Measurements from ENCODE around the gene MPPED1.

The MPPED1 gene

DNA sequence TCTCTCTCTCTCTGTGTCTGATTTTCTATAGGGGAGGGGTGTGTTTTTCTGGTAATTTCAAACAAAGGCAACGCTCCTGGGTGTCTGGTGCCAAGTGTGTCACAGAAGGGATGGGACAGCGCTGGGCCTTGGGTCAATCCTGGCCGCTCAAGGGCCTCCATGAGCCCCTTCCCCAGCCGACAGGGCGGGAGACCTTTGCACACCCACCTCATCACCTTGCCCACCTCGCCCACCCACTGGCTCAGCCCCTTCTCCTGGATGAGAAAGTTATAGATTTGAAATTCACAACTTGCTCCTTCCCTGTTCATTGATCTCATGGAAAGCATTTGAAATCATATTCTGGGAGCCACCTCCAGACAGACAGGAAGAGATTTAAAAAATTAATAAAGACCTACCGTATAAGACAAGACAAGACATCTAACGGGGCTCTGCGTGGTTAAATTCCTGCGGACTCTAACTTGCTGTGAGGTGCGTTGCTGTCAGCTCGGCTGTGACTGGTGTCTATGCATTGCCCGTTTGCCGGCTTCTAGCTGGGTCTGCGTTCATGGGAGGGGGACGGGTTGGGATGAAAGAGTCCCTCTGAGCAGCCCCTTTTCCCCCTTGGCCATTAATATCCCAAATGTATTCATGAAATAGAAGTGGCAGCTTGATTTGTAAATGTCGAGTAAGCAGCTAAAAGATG lies 27.0 kb downstream of the MPPED1 start:
- in situ Hi-C loops (cut with HindIII; ENCODE audit: low pct_ligation_motif_present, low pct_unique_long_range_greater_than_20kb, low sequenced_read_pairs), result no loop called here
- no peak for DNase-seq

DNA sequence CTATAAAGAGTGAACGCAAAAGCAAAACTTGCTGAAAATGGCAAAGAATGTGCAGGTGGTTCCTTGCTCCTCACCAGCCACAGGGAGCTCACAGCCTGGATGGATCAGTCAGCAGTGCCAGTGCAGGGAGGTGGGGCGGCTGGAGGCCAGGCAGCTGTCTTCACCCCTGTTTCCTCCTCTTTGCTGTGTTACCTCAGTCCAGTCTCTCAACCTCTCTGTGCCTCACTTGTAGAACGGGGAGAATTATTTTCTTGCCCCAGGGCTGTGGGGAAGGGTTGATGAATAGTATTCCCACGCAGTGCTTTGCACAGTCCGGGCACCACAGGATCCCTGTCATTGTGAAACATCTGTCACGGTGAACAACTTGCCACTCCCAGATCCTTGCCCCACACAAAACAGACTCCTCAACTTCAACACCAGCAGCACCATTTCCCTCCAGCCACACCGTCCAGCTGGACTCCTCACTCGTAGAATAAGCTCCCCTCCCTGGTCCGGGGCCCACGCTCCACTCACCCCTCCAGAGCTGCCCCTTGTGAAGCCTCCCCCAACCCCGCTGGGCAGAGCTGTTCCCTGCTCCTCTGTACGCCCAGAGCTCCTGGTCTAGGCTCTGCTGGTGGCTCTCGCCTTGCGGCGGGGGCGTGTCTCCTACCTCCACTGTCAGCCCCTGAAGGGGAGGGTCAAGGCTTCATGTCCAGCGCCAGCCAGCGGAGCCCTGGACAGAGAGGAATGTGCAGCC lies 27.7 kb downstream of the MPPED1 start:
- in situ Hi-C loops (cut with HindIII; ENCODE audit: low pct_ligation_motif_present, low pct_unique_long_range_greater_than_20kb, low sequenced_read_pairs), result no loop called here
- DNase-seq, result no peak

DNA sequence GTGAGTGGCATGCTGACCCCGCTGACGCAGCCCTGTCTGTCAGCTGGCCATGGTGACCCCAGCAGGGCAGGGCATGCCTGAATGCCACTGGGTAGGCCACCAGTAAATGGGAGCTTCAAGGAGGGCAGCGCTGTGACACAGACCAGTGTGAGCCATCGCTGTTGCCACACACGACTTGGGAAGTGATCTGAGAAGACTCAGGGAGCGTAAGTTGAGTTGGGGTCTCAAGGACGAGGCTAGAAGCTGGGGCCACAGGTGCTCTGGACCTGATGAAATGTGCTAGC lies 28.2 kb downstream of the MPPED1 start:
- DNase-seq, result no peak
- in situ Hi-C loops (cut with HindIII; ENCODE audit: low pct_ligation_motif_present, low pct_unique_long_range_greater_than_20kb, low sequenced_read_pairs), result no loop called here

DNA sequence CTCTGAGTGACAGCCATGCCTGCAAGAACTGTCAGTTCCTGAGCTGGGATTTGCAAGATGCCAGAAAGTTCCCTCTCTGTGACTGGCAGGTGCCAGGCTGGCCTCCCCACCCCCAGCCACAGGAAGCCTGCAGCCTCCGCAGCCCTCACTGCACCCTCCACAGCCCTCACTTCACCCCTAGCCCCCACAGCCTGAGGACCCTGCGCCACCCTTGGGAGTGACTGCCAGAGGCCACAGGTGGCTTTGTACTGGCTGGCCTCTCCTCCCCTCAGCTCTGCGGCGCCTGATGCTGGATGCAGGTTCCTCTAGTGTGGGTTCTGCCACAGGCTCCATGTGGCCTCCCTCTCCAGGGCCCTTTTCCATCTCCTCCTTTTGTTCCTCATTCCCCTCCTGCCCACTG lies 28.7 kb downstream of the MPPED1 start:
- in situ Hi-C loops (cut with HindIII; ENCODE audit: low pct_ligation_motif_present, low pct_unique_long_range_greater_than_20kb, low sequenced_read_pairs), result no loop called here
- DNase-seq, result no peak

DNA sequence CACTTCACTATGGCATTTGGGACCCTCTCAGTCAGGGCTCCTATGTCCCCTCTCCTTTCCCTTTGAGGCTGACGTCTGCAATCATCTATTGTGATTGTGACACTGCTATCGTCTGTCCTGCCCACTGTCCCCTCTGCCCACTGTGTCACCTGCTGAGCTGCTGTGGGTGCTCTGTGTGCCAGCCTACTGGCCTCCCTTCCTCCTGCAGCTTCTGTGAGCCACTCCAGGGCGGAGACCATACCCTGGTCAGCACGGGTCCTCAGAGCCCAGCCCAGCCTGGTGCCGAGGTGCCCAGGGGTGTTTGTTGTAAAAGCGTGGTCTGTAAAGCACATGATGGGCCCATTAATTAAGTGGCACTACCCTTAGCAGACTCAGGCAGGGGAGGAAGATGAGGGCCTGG lies 29.4 kb downstream of the MPPED1 start:
- DNase-seq, result no peak
- in situ Hi-C loops (cut with HindIII; ENCODE audit: low pct_ligation_motif_present, low pct_unique_long_range_greater_than_20kb, low sequenced_read_pairs), result no loop called here

DNA sequence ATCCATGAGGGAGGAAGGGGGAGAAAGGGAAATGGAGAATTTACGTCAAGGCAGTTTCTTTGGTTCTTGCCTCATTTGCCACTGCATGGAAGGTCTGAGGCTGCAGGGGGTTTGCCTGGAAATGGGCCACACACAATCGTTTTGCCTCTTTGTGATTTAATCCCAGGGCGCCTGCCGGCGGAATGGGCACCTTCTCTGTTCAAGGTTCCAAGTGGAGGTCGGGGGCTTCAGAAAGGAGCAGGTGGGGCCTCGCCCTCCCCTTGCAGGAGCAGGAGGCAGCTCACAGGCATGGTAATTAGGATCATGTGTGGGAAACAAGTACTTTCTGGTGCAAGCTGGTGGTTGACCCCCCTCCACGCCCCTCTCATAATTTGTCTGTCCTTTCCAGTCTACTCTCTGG lies 29.9 kb downstream of the MPPED1 start:
- DNase-seq, result no peak
- in situ Hi-C loops (cut with HindIII; ENCODE audit: low pct_ligation_motif_present, low pct_unique_long_range_greater_than_20kb, low sequenced_read_pairs), result no loop called here

DNA sequence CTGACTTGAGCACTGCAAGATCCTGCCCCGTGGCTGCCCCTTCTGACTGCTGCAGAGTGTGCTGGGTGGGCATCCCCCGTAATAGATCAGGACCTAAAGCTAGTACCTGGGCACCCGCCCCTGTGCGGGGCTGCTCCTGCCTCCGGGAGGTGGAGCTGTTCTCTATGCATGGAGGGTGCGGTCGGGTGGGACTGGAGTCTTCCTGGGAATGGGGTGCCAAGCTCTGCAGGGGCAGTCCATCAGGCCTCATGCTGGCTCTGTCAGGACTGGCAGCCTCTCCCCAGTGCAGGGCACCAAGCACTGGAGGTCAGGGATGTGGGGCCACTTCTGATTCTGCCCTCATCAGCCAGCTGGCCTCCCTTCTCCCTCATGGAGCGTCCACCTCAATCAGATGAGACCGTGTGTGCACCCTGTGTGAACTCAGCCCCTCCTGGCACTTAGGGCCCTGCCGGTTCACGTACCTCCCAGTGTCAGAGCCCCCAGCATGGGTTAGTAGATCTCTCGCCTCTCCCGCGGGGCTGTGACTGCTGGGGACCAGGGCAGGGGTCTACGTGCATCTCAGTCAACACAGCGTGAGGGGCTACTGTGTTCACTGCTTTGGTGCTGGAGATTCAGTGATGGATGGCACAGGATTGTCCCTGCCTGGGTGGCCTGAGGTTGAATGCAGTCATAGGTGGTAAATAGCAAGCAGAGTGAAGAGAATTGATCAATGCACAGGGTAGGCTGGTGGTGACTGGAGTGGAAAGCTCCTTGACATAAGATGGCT lies 30.8 kb downstream of the MPPED1 start:
- no peak for DNase-seq
- in situ Hi-C loops (cut with HindIII; ENCODE audit: low pct_ligation_motif_present, low pct_unique_long_range_greater_than_20kb, low sequenced_read_pairs), result no loop called here

DNA sequence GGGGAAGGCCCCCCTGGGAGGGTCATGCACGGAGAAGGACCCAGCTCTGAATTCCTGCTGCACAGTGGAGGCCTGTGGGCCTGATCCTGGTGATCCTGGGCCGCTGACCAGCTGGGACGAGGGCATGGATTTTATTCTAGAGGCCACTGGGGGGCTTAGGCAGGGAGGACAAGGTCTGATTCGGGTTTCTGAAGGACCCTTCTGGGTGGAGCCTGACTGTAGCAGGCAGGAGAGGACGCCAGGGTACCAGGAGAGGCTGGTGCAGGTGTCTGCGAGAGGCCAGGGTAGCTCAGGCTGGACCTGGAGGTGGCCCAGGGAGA lies 31.3 kb downstream of the MPPED1 start:
- DNase-seq, result no peak
- in situ Hi-C loops (cut with HindIII; ENCODE audit: low pct_ligation_motif_present, low pct_unique_long_range_greater_than_20kb, low sequenced_read_pairs), result no loop called here

DNA sequence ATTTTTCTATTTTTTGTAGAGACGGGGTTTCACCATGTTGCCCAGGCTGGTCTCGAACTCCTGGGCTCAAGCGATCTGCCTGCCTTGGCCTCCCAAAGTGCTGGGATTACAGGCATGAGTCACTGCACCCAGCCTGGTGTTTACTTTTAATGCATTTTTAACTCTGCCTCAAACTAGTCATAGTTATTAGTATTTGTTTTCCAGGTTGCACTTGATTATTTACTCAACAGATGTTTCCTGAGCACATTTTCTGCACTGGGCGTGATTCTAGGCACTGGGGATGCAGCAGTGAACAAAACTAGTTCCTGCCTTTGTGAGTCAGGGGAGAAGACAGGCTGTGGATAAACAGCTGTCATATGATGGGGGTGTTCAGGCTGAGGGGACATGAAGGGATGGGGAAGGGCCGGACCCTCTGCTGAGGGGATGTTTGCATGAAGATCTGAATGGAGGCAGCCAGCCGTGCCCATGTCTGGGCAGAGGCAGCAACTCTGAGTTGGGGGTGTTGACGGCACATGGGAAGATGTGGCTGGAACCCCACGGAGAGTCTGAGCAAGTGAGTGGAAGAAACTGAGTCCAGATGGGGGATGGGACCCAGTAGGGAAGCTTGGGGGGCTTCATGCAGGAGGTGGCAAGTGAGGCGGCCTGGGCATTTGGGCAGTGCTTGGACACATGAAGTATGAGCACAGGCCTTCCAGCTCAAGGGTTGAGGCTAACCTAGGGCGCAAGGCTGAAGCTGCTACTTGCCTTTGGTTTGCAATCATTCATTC lies 34.4 kb downstream of the MPPED1 start:
- DNase-seq, result no peak

DNA sequence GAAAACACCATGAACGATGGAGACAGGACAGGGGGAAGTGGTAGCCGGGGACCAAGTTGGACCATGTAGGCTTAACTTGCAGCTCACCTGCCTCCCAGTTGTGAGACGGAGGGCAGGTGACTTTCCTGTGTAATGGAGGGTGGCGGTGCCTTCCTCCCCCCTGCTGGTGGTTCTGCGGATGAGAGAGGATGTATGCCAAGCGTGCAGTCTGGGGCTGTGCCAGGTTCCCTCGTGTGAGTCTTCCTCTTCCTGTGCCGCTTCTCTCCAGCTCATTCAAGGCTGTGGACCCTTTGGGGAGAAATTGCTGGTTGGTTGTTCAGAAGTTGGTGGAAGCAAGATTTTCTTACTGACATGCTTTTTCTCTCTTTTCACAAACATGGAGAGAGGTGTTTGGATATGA lies 35.1 kb downstream of the MPPED1 start:
- DNase-seq, result peak; percentile 7
- in situ Hi-C loops (cut with HindIII; ENCODE audit: low pct_ligation_motif_present, low pct_unique_long_range_greater_than_20kb, low sequenced_read_pairs), result no loop called here

More for the DNA sequence above, 34.4 kb downstream of the MPPED1 start:
- in situ Hi-C loops (cut with HindIII; ENCODE audit: low pct_ligation_motif_present, low pct_unique_long_range_greater_than_20kb, low sequenced_read_pairs), result no loop called here

DNA sequence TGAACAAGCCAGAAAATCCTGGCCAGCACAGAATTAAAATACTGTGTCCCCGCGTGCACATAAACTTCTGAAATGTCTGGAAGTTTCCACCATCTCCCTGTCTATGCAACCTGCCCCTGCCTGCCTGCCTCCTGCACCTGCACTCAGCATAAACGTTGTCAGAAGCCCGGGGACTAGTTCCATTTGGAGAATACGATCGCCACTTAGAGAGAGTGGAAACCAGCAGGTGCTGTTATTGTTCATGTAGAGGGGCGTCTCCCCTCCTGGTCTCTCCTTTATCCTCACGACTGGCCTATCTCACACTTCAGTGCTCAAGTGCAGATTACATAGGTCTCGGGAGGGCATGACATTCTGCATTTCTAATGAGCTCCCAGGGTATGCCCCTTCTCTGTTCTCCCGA lies 35.6 kb downstream of the MPPED1 start:
- in situ Hi-C loops (cut with HindIII; ENCODE audit: low pct_ligation_motif_present, low pct_unique_long_range_greater_than_20kb, low sequenced_read_pairs), result no loop called here
- DNase-seq, result no peak

DNA sequence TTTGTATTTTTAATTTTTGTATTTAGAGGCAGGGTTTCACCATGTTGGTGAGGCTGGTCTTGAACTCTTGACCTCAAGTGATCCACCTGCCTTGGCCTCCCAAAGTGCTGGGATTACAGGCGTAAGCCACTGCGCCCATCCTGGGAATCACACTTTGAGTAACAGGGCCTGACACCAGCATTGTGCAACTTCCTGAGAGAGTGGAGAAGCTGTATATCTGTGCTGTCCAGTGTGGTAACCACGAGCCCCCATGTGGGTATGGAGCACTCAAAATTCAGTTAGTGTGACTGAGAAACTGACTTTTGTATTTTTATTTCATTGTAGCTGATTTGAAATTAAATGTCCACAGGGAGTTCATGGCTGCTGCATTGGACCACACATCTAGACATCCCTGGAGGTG lies 36.2 kb downstream of the MPPED1 start:
- no peak for DNase-seq
- in situ Hi-C loops (cut with HindIII; ENCODE audit: low pct_ligation_motif_present, low pct_unique_long_range_greater_than_20kb, low sequenced_read_pairs), result no loop called here

DNA sequence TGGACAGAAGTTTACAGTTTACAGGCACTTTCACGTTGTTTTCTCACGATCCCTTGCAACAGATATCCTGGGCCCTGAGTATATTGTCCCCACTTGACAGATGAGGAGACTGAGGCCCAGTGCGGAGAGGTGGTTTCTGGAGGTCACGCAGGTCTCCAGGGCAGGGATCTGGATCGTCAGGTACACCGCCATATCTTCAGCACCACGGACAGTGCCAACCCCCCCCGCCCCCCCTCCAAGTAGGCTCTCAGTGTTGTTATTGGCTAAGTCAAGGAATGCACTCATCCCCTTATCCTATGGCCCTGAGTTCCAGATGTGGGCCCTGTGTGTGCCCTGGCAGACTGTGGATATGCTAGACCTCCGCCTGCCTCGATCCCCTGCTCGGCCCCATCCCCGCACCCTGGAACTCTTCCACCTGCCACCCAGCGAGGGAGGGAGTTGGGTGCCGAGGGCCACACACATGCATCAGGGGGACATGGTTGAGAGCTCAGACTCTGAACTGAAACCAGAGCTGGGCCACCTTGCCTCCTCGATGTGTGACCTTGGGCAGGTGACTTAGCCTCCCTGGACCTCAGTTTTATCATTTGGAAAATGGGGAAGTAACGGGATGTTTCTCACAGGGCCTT lies 37.5 kb downstream of the MPPED1 start:
- peak; percentile 4 for DNase-seq
- in situ Hi-C loops (cut with HindIII; ENCODE audit: low pct_ligation_motif_present, low pct_unique_long_range_greater_than_20kb, low sequenced_read_pairs), result no loop called here

DNA sequence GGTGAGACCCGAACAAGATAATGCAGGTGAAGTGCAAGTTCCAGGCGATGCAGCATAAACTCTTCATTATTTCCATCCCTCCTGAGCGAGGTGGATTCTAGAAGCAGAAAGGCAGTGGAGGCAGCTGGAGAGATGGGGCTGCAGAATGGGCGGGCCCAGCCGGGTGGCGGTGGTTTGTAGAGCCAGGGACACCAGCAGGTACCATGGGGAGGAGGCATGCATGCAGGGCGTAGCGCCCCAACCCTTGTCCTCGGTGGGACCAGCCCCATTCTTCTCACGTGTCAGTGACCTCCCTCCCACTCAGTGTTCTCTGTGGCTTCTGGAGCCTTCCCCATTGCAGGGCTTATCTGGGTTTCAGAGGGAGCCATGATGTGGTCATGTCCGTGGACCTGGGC lies 38.0 kb downstream of the MPPED1 start:
- in situ Hi-C loops (cut with HindIII; ENCODE audit: low pct_ligation_motif_present, low pct_unique_long_range_greater_than_20kb, low sequenced_read_pairs), result no loop called here
- DNase-seq, result no peak

DNA sequence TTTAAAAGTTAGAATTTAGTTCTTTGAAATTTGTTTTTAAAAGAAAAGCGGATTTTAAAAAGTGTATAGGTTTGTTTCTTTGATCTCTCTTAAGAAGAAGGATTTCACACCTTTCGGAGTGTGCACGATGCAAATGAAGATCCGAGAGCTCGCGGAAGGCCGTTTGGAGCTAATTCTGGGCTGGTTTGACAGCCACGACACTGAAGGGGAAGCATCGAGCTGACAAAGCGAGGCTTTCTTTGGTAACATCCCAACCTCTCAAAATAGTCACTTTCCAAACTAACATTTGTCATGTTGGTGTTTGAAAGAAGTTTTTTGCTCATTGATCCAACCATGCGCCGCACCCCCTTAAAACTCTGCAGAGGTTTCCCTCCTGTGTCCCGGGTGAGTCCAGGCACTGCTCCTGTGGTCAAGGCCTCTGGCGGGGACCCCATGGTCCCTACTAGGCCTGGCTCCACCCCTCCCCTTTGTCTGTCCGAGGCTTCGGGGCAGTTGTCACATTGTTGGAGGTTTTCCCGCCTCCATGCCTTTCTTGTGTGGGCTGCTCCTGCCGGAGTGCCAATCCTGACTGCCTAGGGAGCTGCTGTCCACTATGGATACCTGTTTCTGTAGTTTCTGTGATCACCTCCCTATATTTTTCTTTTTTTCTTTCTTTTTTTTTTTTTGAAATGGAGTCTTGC lies 39.7 kb downstream of the MPPED1 start:
- in situ Hi-C loops (cut with HindIII; ENCODE audit: low pct_ligation_motif_present, low pct_unique_long_range_greater_than_20kb, low sequenced_read_pairs), result no loop called here
- no peak for DNase-seq

DNA sequence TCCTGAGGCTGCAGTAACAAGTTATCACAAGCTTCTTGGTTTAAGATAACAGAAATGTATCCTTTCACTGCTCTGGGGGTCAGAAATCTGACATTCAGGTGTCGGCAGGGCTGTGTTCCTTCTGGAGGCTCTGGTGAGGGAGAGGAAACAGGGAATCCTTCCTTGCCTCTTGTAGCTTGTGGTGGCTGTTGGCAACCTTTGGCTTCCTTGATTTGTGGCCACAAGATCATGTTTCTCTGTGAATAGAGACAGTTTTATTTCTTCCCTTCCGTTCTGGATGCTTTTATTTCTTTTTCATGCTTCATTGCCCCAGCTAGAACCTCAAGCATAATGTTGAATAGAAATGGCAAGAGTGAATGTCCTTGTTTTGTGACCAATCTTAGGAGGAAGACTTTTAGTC lies 44.0 kb downstream of the MPPED1 start:
- in situ Hi-C loops (cut with HindIII; ENCODE audit: low pct_ligation_motif_present, low pct_unique_long_range_greater_than_20kb, low sequenced_read_pairs), result no loop called here
- no peak for DNase-seq

DNA sequence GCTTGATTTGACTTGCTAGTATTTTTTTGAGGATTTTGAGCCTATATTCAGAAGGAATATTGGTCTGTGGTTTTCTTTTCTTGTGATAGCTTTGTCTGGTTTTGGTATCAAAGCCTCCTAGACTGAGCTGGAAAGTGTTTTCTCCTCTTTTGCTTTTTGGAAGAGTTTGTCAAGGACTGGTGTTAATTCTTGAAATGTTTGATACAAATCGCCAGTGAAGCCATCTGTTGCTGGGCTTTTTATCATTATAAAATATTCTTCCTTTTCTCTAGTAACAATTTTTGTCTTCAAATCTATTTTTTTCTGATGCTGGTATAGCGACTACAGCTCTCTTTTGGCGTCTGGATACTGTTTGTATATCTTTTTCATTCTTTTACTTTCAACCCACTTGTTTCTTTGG lies 45.2 kb downstream of the MPPED1 start:
- in situ Hi-C loops (cut with HindIII; ENCODE audit: low pct_ligation_motif_present, low pct_unique_long_range_greater_than_20kb, low sequenced_read_pairs), result no loop called here
- no peak for DNase-seq

DNA sequence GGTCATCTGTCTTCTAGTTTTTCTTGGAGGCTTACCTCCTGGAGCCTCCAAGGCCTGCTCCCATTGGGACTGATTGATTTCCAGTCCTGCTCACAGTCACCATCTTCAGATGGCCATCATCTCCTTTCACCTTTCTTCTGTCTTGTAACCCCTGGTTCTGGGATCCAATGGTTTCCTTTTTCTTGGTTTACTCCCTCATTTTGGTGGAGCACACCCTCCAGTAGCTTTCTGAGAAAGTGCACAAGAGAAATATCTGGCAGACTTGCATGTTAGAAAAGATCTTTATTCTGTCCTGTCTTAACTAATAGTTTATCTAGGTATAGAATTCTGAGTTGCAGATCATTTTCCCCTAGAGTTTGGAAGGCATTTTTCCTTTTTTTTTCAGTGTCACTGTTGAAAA lies 50.9 kb downstream of the MPPED1 start:
- in situ Hi-C loops (cut with HindIII; ENCODE audit: low pct_ligation_motif_present, low pct_unique_long_range_greater_than_20kb, low sequenced_read_pairs), result no loop called here
- no peak for DNase-seq

All from ACHN (cell line).